Stimulated activated naive CD8-positive, alpha-beta T cell treated with anti-CD3 and anti-CD28 coated beads, Interleukin-15, Interleukin-2, amounts not matched to agents 100 ng/mL and 50 ng/mL, for 24 hours (primary cell): Measurements from ENCODE around the gene RDH8.

Experiments used
- H3K27ac Mint-ChIP-seq: one replicate; pipeline ENCODE4 v1.8.0; 2021; ENCODE audit warnings: mild to moderate bottlenecking, mixed read lengths
- H3K27me3 Mint-ChIP-seq: one replicate; pipeline ENCODE4 v1.8.0; 2021; ENCODE audit warnings: mixed read lengths
- H3K36me3 Mint-ChIP-seq: one replicate; pipeline ENCODE4 v1.8.0; 2021; ENCODE audit warnings: low read depth, mixed read lengths
- H3K4me1 Mint-ChIP-seq: one replicate; pipeline ENCODE4 v1.8.0; 2021; ENCODE audit warnings: low read depth, mixed read lengths
- H3K4me3 Mint-ChIP-seq: one replicate; pipeline ENCODE4 v1.8.0; 2021; ENCODE audit warnings: mild to moderate bottlenecking, mixed read lengths
- H3K9me3 Mint-ChIP-seq: one replicate; pipeline ENCODE4 v1.8.0; 2021; ENCODE audit warnings: mixed read lengths

Gene RDH8

GRCh38 chr19:9995999-9996398 lies 17.3 kb upstream of the RDH8 start:
- Mint-ChIP-seq H3K4me3 (no peak overlapping the region), H3K36me3 (no peaks in the 10 kb centered on the region), H3K27ac (no peak overlapping the region)

GRCh38 chr19:9996541-9996940 lies 16.7 kb upstream of the RDH8 start:
- no peak overlapping the region for H3K4me3 Mint-ChIP-seq
- peaks cover 34% of the 10 kb centered on the region for H3K27me3 Mint-ChIP-seq
- no peaks in the 10 kb centered on the region for H3K4me1 Mint-ChIP-seq
- H3K27ac Mint-ChIP-seq: no peak overlapping the region
- no peaks in the 10 kb centered on the region for H3K36me3 Mint-ChIP-seq
- H3K9me3 Mint-ChIP-seq: no peaks in the 10 kb centered on the region

More at GRCh38 chr19:9995999-9996398, 17.3 kb upstream of the RDH8 start:
- H3K4me1 Mint-ChIP-seq: no peaks in the 10 kb centered on the region
- H3K27me3 Mint-ChIP-seq: peaks cover 36% of the 10 kb centered on the region
- no peaks in the 10 kb centered on the region for H3K9me3 Mint-ChIP-seq

- Mint-ChIP-seq H3K4me3 (no peak overlapping the region), H3K27me3 (peaks cover 55% of the 10 kb centered on the region), H3K4me1 (peaks cover 17% of the 10 kb centered on the region), H3K27ac (peak overlapping the region; percentile 14), H3K9me3 (no peaks in the 10 kb centered on the region), H3K36me3 (no peaks in the 10 kb centered on the region)
Observed at GRCh38 chr19:10000171-10000826, 13.0 kb upstream of the RDH8 start.

GRCh38 chr19:10001899-10002298 lies 11.4 kb upstream of the RDH8 start:
- no peak overlapping the region for H3K27ac Mint-ChIP-seq
- H3K4me3 Mint-ChIP-seq: no peak overlapping the region
- H3K27me3 Mint-ChIP-seq: peaks cover 60% of the 10 kb centered on the region
- H3K36me3 Mint-ChIP-seq: no peaks in the 10 kb centered on the region
- peaks cover 33% of the 10 kb centered on the region for H3K4me1 Mint-ChIP-seq
- H3K9me3 Mint-ChIP-seq: no peaks in the 10 kb centered on the region

- peaks cover 44% of the 10 kb centered on the region for H3K4me1 Mint-ChIP-seq
- H3K4me3 Mint-ChIP-seq: no peak overlapping the region
- H3K9me3 Mint-ChIP-seq: no peaks in the 10 kb centered on the region
- no peaks in the 10 kb centered on the region for H3K36me3 Mint-ChIP-seq
- H3K27me3 Mint-ChIP-seq: peaks cover 61% of the 10 kb centered on the region
- no peak overlapping the region for H3K27ac Mint-ChIP-seq
Observed at GRCh38 chr19:10003271-10003670, 10.0 kb upstream of the RDH8 start.

GRCh38 chr19:10004617-10005016 lies 8.7 kb upstream of the RDH8 start:
- H3K36me3 Mint-ChIP-seq: peaks cover under 1% of the 10 kb centered on the region
- H3K9me3 Mint-ChIP-seq: no peaks in the 10 kb centered on the region
- no peak overlapping the region for H3K27ac Mint-ChIP-seq
- H3K4me3 Mint-ChIP-seq: no peak overlapping the region
- peaks cover 53% of the 10 kb centered on the region for H3K4me1 Mint-ChIP-seq
- peaks cover 64% of the 10 kb centered on the region for H3K27me3 Mint-ChIP-seq

- H3K27ac Mint-ChIP-seq: no peak overlapping the region
- no peak overlapping the region for H3K4me3 Mint-ChIP-seq
- peaks cover 60% of the 10 kb centered on the region for H3K27me3 Mint-ChIP-seq
- H3K4me1 Mint-ChIP-seq: peaks cover 56% of the 10 kb centered on the region
- no peaks in the 10 kb centered on the region for H3K9me3 Mint-ChIP-seq
- H3K36me3 Mint-ChIP-seq: peaks cover 4% of the 10 kb centered on the region
Observed at GRCh38 chr19:10005632-10006334, 7.5 kb upstream of the RDH8 start.

- Mint-ChIP-seq H3K27me3 (peaks cover 65% of the 10 kb centered on the region), H3K4me3 (no peak overlapping the region), H3K36me3 (peaks cover 4% of the 10 kb centered on the region), H3K4me1 (peaks cover 60% of the 10 kb centered on the region), H3K9me3 (no peaks in the 10 kb centered on the region), H3K27ac (peak overlapping the region; percentile 87)
Observed at GRCh38 chr19:10006335-10006708, 7.0 kb upstream of the RDH8 start.

- Mint-ChIP-seq H3K27me3 (peaks cover 65% of the 10 kb centered on the region), H3K9me3 (no peaks in the 10 kb centered on the region), H3K36me3 (peaks cover 4% of the 10 kb centered on the region), H3K4me3 (no peak overlapping the region), H3K27ac (peak overlapping the region; percentile 87), H3K4me1 (peaks cover 60% of the 10 kb centered on the region)
Observed at GRCh38 chr19:10006752-10007323, 6.4 kb upstream of the RDH8 start.

GRCh38 chr19:10007371-10008183 lies 5.7 kb upstream of the RDH8 start:
- peak overlapping the region; percentile 87 for H3K27ac Mint-ChIP-seq
- peaks cover 65% of the 10 kb centered on the region for H3K27me3 Mint-ChIP-seq
- no peak overlapping the region for H3K4me3 Mint-ChIP-seq
- H3K4me1 Mint-ChIP-seq: peaks cover 60% of the 10 kb centered on the region
- peaks cover 4% of the 10 kb centered on the region for H3K36me3 Mint-ChIP-seq
- no peaks in the 10 kb centered on the region for H3K9me3 Mint-ChIP-seq

- peaks cover 63% of the 10 kb centered on the region for H3K27me3 Mint-ChIP-seq
- H3K4me3 Mint-ChIP-seq: no peak overlapping the region
- peaks cover 4% of the 10 kb centered on the region for H3K36me3 Mint-ChIP-seq
- peaks cover 58% of the 10 kb centered on the region for H3K4me1 Mint-ChIP-seq
- no peaks in the 10 kb centered on the region for H3K9me3 Mint-ChIP-seq
- no peak overlapping the region for H3K27ac Mint-ChIP-seq
Observed at GRCh38 chr19:10008184-10008765, 5.0 kb upstream of the RDH8 start.

GRCh38 chr19:10009714-10010224 lies 3.5 kb upstream of the RDH8 start:
- Mint-ChIP-seq H3K36me3 (peaks cover 4% of the 10 kb centered on the region), H3K27ac (no peak overlapping the region), H3K27me3 (peaks cover 64% of the 10 kb centered on the region), H3K9me3 (no peaks in the 10 kb centered on the region), H3K4me1 (peaks cover 47% of the 10 kb centered on the region), H3K4me3 (peak overlapping the region; percentile 27)

- H3K4me1 Mint-ChIP-seq: peaks cover 44% of the 10 kb centered on the region
- H3K27me3 Mint-ChIP-seq: peaks cover 62% of the 10 kb centered on the region
- H3K4me3 Mint-ChIP-seq: peak within 1 kb of the TSS; percentile 27
- peaks cover 4% of the 10 kb centered on the region for H3K36me3 Mint-ChIP-seq
- H3K27ac Mint-ChIP-seq: no peak within 1 kb of the TSS
- H3K9me3 Mint-ChIP-seq: no peaks in the 10 kb centered on the region
Observed at GRCh38 chr19:10010247-10010691, 3.0 kb upstream of the RDH8 start, which contains the start of gene COL5A3. Gene COL5A3, minus strand, starts transcription at chr19:10010504. Its CDS starts 119 bp downstream, at chr19:10010385.

- H3K9me3 Mint-ChIP-seq: no peaks in the 10 kb centered on the region
- peaks cover 59% of the 10 kb centered on the region for H3K27me3 Mint-ChIP-seq
- H3K27ac Mint-ChIP-seq: no peak overlapping the region
- H3K4me3 Mint-ChIP-seq: no peak overlapping the region
- peaks cover 37% of the 10 kb centered on the region for H3K4me1 Mint-ChIP-seq
- peaks cover 4% of the 10 kb centered on the region for H3K36me3 Mint-ChIP-seq
Observed at GRCh38 chr19:10010939-10011338, 2.3 kb upstream of the RDH8 start.
